CD4-positive, alpha-beta T cell treated with Interferon gamma for 1 hour (primary cell): Measurements from ENCODE around the gene MRAP.

Experiments used
- DNase-seq: peaks from one replicate; pipeline ENCODE4 v3.0.0-alpha.2; 2020

MRAP gene

DNA sequence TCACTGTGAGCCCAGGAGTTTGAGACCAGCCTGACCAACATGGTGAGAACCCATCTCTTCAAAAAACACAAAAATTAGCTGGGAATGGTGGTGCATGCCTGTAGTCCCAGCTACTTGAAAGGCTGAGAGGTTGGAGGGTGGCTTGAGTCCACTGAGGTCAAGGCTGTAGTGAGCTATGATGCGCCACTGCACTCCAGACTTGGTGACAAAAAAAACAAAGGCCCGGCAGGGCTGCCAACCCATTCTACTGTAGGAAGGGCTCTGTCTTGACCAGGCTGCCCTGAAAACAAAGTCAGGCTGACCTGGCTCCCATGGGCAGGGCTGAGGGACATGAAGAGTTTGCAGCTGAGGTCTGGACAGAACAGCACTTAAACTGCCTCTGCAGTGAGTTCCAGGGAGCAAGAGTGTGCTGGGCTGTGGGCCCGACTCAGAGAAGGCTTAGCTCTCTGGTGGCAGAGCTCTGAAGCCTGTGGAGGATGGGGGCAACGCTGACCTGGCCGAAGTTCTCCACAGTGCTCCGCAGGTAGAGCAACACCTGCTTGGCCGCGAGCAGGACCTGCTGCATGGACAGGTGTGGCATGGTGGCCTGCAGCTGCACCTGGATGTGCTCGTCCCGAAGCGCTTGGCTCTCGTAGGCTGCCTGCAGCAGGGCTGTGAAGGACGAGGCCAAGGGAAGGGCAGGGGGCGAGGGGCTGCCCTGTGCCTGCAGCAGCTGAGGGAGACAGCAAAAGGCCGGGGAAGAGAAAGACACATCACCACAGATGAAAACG lies 51.7 kb downstream of the MRAP start:
- DNase-seq: no peak

- no peak for DNase-seq
Observed at GRCh38 chr21:32350981-32351380, 52.3 kb downstream of the MRAP start.

- DNase-seq: no peak
Observed at GRCh38 chr21:32351428-32351827, 52.8 kb downstream of the MRAP start.

GRCh38 chr21:32352526-32352925 lies 53.9 kb downstream of the MRAP start:
- DNase-seq: no peak

DNA sequence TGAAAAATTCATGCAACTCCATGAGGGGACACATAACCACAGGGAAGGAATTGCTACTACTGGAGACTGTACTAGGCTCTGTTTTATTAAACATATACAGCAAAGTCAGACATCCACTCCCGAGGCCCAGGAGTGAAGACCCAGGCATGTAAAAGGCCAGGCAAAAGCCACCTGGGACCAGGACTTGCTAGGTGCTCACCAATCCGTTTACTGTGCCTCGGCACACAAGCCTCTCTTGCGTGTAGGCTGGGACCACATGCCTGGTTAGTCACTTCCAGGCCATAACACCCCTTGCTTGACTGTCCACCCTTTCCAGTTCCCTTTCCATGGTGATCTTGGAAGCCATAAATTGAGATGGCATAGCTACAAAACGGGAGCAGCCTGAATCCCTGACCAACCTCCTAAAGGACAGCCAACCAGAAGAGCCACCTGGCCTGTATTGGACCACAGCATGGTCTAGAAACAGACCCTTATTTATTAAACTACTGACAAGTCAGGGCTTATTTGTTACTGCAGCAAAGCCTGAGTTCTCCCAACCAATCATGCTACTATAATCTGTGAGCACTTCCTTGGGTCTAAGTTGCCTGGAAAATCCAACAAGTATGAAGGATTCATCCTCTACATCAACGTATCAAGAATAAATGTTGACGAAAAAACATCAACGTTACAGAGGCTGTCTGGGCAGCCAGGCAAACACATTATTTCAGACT lies 54.5 kb downstream of the MRAP start:
- no peak for DNase-seq

DNA sequence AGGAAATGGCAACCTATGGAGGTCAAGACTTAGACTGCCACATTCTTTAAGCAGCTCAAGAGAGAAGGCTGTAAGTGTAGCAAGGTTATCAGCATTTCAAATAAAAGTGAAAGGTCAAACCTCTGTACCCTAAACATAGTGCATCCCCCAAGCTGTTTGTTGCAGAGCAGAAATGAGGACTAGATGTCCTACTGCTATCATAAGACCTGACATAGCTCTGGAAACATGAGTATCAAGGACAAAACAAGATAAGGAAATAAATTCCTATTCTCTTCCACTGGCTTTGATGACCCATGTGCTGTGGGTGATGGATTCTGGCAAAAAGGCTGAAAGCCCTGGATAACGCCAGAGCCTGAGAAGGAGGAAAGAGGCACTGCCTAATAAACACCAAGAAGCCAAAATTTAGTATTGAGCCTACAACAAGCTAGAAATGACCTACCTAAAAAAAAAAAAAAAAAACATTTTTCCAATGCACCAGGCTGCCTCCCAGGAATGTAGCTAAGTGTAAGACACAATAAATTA lies 58.3 kb downstream of the MRAP start:
- no peak for DNase-seq

GRCh38 chr21:32359719-32360260 lies 61.1 kb downstream of the MRAP start:
- no peak for DNase-seq

- no peak for DNase-seq
Observed at GRCh38 chr21:32360401-32360975, 61.8 kb downstream of the MRAP start.
